ENCODE data around the gene ZNF407.

Gene ZNF407

DNA sequence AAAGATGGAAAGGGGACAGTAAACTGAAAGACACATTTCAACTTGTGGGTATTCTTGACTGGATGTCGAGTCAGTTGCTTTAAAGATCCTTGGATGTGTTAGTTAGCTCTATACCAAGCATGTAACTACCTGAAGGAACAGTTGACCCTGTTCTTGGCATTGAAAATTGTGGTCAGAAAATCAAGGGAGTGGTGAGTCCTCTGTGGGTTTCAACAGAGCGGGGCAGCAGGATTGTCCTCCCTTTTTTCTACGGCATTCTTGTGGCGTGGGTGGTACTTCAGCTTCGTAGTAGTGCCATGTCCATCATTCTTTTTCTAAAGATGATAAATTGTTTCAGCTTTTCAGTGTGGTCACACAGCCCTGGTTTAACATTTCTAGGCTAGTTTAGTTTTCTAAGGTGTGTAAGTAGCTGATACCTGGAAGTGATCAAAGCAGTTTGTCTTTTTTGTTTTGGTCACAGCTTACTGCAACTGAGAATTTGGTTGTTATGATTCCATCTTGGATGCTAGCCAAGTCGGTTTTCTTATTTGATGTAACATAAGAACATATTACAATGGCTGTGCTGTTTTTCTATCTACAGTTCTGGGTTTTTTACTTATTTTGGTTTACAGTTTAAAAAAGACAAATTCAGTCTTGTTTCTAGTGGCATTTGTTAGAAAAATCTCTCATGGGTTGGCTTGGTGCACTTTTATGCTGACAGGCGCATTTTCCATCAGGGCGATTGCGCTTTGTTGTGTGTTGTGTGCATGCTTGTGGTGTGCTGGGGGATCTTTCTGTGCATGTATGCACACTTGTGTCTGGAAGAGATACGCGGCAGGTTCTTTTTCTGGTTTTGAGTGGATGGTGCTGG is 84.7 kb downstream of the ZNF407 start:
- no peak overlapping the region for H3K4me3 ChIP-seq (ENCODE audit: low read depth, low read length)
- in situ Hi-C loops (cut with HindIII; ENCODE audit: low sequenced_read_pairs), result no loop called here
- no peak for TF ChIP-seq CTCF (IDR thresholded peaks at IDR 0.05; ENCODE audit: low read depth, low read length, missing control alignments)
- no peak for DNase-seq (ENCODE audit: low read depth)

DNA sequence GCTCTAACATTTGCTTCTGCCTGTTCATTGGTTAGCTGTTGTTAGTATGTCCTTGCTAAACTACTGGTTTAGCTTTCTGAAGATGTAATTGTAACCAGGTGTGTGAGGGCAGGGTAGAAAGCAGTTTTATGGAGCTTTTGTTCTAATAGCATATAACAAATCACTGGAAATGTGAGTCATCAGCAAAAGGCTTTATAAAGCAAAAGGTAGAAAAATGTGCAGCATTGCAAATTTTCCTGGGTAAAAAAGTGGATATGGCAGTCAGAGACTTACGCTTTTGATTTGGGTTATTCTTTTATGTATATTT is 85.3 kb downstream of the ZNF407 start:
- TF ChIP-seq CTCF (IDR thresholded peaks at IDR 0.05; ENCODE audit: low read depth, low read length, missing control alignments), result no peak
- no peak overlapping the region for H3K4me3 ChIP-seq (ENCODE audit: low read depth, low read length)
- peak; percentile 39 for DNase-seq (ENCODE audit: low read depth)
- in situ Hi-C loops (cut with HindIII; ENCODE audit: low sequenced_read_pairs), result no loop called here

DNA sequence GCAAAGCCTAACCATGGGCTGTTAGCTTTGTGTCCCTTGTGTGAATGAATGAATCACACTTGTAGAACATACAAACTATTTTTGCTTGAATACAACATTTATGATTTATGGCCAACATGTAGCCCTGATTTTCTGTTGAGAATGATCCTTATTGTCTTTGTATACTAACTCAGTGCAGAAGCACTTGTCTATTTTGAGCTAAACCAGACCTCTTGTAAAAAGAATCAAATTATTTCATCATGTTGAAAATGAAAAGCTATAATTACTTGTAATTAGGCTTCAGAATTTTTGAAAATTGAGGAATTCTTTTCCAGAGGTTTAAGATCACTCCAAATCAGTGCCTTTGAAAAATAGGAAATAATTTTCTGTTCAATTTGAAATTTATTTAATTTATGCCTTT is 85.9 kb downstream of the ZNF407 start:
- TF ChIP-seq CTCF (IDR thresholded peaks at IDR 0.05; ENCODE audit: low read depth, low read length, missing control alignments), result no peak
- in situ Hi-C loops (cut with HindIII; ENCODE audit: low sequenced_read_pairs), result no loop called here
- DNase-seq (ENCODE audit: low read depth), result no peak
- no peak overlapping the region for H3K4me3 ChIP-seq (ENCODE audit: low read depth, low read length)

DNA sequence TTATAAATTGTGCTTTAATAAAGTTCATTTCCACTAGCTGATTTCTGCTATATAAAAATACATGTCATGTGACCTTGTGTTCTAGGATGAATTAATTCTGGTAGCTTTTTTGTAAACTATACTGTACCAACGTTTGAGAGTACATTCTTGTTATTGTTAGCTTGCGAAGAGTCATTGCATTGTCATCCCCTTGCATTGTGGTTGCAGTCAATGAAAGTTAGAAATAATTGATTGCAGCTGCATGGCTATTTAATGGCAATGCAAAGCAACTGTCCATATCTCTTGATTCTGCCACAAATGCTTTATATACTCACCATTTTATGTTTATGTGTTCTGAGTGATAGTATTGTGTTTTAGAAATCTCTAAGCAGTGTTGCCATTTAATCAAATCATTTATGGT is 91.6 kb downstream of the ZNF407 start:
- in situ Hi-C loops (cut with HindIII; ENCODE audit: low sequenced_read_pairs), result no loop called here
- H3K4me3 ChIP-seq (ENCODE audit: low read depth, low read length), result no peak overlapping the region
- peak; percentile 16 for DNase-seq (ENCODE audit: low read depth)
- no peak for TF ChIP-seq CTCF (IDR thresholded peaks at IDR 0.05; ENCODE audit: low read depth, low read length, missing control alignments)

DNA sequence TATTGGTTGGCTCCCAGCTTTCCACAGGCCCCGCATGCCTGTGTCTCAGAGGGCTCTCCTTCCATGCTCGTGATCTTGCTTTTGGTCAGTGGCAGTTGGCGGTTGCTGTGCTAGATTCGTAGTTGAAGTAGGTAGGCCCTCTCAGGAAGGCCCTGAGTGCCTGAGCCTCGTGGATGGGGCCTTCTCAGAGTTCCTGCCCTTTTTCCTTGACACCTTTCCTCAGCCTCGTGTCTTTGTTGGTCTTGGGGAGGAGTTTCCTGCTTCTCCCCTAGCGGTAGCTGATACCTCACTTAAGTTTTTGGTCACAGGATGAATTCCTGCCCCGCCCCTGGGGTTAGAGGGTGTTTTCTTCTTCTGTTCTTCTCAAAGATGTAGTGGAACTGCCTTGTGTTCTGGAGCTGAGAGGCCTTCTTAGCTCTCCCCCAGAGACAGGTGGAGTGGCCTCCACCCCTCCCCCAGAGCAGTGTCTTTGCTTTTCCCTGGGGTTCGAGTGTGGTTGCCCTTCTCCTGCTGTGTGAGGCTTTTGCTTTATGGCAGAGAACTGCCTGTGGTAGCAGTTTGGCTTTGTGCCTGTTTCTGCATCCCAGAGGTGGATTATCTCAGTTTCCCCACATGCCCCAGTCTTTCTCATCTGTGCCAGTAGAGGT is 94.8 kb downstream of the ZNF407 start:
- TF ChIP-seq CTCF (IDR thresholded peaks at IDR 0.05; ENCODE audit: low read depth, low read length, missing control alignments), result no peak
- no peak overlapping the region for H3K4me3 ChIP-seq (ENCODE audit: low read depth, low read length)
- in situ Hi-C loops (cut with HindIII; ENCODE audit: low sequenced_read_pairs), result no loop called here
- DNase-seq (ENCODE audit: low read depth), result no peak

GRCh38 chr18:74694436-74694835 is 96.8 kb downstream of the ZNF407 start:
- H3K4me3 ChIP-seq (ENCODE audit: low read depth, low read length), result no peak overlapping the region
- DNase-seq (ENCODE audit: low read depth), result no peak
- in situ Hi-C loops (cut with HindIII; ENCODE audit: low sequenced_read_pairs), result no loop called here
- TF ChIP-seq CTCF (IDR thresholded peaks at IDR 0.05; ENCODE audit: low read depth, low read length, missing control alignments), result no peak
